WTC11 (cell line): Measurements from ENCODE around the gene B3GAT1. TPM values are rescaled to one million over a fixed set of nuclear protein-coding genes. Genes with fewer than 3 reads are reported as not detected.

Source experiments
- ATAC-seq: fragments of 200-7000 bp; cut with Tn5 transposase; 2 replicates; pipeline ENCODE4 v1.10.0; 2021; ENCODE audit warnings: mild to moderate bottlenecking, moderate library complexity
- CTCF ChIA-PET: fragments of 300-600 bp; sonication (Branson Sonifier 250); formaldehyde crosslinking; loops from one replicate; lab custom pipeline; 2021; ENCODE audit warnings: antibody characterized with exemption; lab: Charles Lee
- POLR2A ChIA-PET: fragments of 350-600 bp; sonication (Branson Sonifier 250); formaldehyde crosslinking; loops from one replicate; lab custom pipeline; 2021; ENCODE audit warnings: antibody characterized with exemption; lab: Charles Lee
- DNase-seq: peaks from one replicate; pipeline ENCODE4 v3.0.0; 2021; ENCODE audit warnings: low spot score
- H3K27ac Mint-ChIP-seq: 2 replicates; pipeline ENCODE4 v1.8.0; 2021; ENCODE audit warnings: mixed read lengths
- H3K27me3 Mint-ChIP-seq: 2 replicates; pipeline ENCODE4 v1.8.0; 2021; ENCODE audit warnings: low read depth, mild to moderate bottlenecking, moderate library complexity, mixed read lengths
- H3K36me3 Mint-ChIP-seq: 2 replicates; pipeline ENCODE4 v1.8.0; 2021; ENCODE audit warnings: mixed read lengths
- H3K4me1 Mint-ChIP-seq: 2 replicates; pipeline ENCODE4 v1.8.0; 2022; ENCODE audit warnings: mixed read lengths
- H3K4me3 Mint-ChIP-seq: 2 replicates; pipeline ENCODE4 v1.8.0; 2021; ENCODE audit warnings: mild to moderate bottlenecking, moderate library complexity, mixed read lengths
- H3K9me3 Mint-ChIP-seq: 2 replicates; pipeline ENCODE4 v1.8.0; 2021; ENCODE audit warnings: mixed read lengths
- ETV6 ChIP-seq: sonication (generic); formaldehyde crosslinking; IDR thresholded peaks from 2 replicates; pipeline ENCODE4 v1.8.1; 2022; ENCODE audit warnings: mild to moderate bottlenecking, missing genetic modification reagents
- HMGA2 ChIP-seq: fragments of 250-450 bp; sonication (Bioruptor Pico); IDR thresholded peaks from 2 replicates; pipeline ENCODE4 v1.4.0; 2021; ENCODE audit warnings: mild to moderate bottlenecking, moderate library complexity
- NFE2L1 ChIP-seq: sonication (generic); formaldehyde crosslinking; IDR thresholded peaks from 2 replicates; pipeline ENCODE4 v1.8.1; 2023; ENCODE audit warnings: missing genetic modification reagents
- NFYB ChIP-seq: sonication (generic); formaldehyde crosslinking; conservative IDR thresholded peaks from 2 replicates; pipeline ENCODE4 v1.8.0; 2022; ENCODE audit warnings: low read depth, missing genetic modification reagents
- NR2C2 ChIP-seq: sonication (generic); formaldehyde crosslinking; IDR thresholded peaks from 2 replicates; pipeline ENCODE4 v1.8.0; 2022; ENCODE audit warnings: mild to moderate bottlenecking, missing genetic modification reagents
- NR3C1 ChIP-seq: sonication (generic); formaldehyde crosslinking; conservative IDR thresholded peaks from 2 replicates; pipeline ENCODE4 v1.8.1; 2023; ENCODE audit warnings: low read depth, mild to moderate bottlenecking, missing genetic modification reagents
- RELA ChIP-seq: sonication (generic); formaldehyde crosslinking; IDR thresholded peaks from 2 replicates; pipeline ENCODE4 v1.8.1; 2022; ENCODE audit warnings: missing genetic modification reagents, mild to moderate bottlenecking, borderline replicate concordance
- SP1 ChIP-seq: sonication (generic); formaldehyde crosslinking; conservative IDR thresholded peaks from 2 replicates; pipeline ENCODE4 v1.8.1; 2022; ENCODE audit warnings: missing genetic modification reagents
- USF1 ChIP-seq: sonication (generic); formaldehyde crosslinking; IDR thresholded peaks from 2 replicates; pipeline ENCODE4 v1.8.0; 2022; ENCODE audit warnings: mild to moderate bottlenecking, missing genetic modification reagents
- USF2 ChIP-seq: sonication (generic); formaldehyde crosslinking; IDR thresholded peaks from 2 replicates; pipeline ENCODE4 v1.8.1; 2023; ENCODE audit warnings: mild to moderate bottlenecking, missing genetic modification reagents, moderate library complexity
- ZNF121 ChIP-seq: sonication (generic); formaldehyde crosslinking; IDR thresholded peaks from 2 replicates; pipeline ENCODE4 v1.8.0; 2023; ENCODE audit warnings: missing genetic modification reagents
- total RNA-seq: library from RNA; stranded (reverse); gene quantifications from 3 replicates; pipeline ENCODE4 v1.2.3, GENCODE V29; 2021
- TF ChIP-seq, protein P1 (sequence below): fragments of 250-450 bp; sonication (Bioruptor Pico); IDR thresholded peaks from 2 replicates; pipeline ENCODE4 v1.9.0; 2021; ENCODE audit warnings: mild to moderate bottlenecking, borderline replicate concordance

B3GAT1 gene
- total RNA-seq, 1 experiment from 2014 or later, result 30.0 TPM

- Mint-ChIP-seq H3K36me3 (no peaks in the 10 kb centered on the region; the same call in 1 of the 2 replicates), H3K27ac (no peak overlapping the region), H3K4me3 (no peak overlapping the region), H3K27me3 (peaks cover 6% of the 10 kb centered on the region; the same call in 1 of the 2 replicates), H3K4me1 (peaks cover 23% of the 10 kb centered on the region), H3K9me3 (peaks cover 16% of the 10 kb centered on the region)
- POLR2A ChIA-PET, result no interaction called here
- ATAC-seq, result no peak
- DNase-seq, result no peak
- TF ChIP-seq, protein P1, sequence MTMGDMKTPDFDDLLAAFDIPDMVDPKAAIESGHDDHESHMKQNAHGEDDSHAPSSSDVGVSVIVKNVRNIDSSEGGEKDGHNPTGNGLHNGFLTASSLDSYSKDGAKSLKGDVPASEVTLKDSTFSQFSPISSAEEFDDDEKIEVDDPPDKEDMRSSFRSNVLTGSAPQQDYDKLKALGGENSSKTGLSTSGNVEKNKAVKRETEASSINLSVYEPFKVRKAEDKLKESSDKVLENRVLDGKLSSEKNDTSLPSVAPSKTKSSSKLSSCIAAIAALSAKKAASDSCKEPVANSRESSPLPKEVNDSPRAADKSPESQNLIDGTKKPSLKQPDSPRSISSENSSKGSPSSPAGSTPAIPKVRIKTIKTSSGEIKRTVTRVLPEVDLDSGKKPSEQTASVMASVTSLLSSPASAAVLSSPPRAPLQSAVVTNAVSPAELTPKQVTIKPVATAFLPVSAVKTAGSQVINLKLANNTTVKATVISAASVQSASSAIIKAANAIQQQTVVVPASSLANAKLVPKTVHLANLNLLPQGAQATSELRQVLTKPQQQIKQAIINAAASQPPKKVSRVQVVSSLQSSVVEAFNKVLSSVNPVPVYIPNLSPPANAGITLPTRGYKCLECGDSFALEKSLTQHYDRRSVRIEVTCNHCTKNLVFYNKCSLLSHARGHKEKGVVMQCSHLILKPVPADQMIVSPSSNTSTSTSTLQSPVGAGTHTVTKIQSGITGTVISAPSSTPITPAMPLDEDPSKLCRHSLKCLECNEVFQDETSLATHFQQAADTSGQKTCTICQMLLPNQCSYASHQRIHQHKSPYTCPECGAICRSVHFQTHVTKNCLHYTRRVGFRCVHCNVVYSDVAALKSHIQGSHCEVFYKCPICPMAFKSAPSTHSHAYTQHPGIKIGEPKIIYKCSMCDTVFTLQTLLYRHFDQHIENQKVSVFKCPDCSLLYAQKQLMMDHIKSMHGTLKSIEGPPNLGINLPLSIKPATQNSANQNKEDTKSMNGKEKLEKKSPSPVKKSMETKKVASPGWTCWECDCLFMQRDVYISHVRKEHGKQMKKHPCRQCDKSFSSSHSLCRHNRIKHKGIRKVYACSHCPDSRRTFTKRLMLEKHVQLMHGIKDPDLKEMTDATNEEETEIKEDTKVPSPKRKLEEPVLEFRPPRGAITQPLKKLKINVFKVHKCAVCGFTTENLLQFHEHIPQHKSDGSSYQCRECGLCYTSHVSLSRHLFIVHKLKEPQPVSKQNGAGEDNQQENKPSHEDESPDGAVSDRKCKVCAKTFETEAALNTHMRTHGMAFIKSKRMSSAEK, result no peak
- CTCF ChIA-PET, result interaction anchor here (0.6 to 2.4 kb wide), 6 partner anchors 10 to 106 kb away, joined by 3 to 8 read pairs (median 4); partner anchors contain the start of gene GLB1L2
These were observed 61.7 kb downstream of the B3GAT1 start for GRCh38 chr11:134350381-134350780.

GRCh38 chr11:134349802-134350355 is 62.2 kb downstream of the B3GAT1 start:
- H3K4me3 Mint-ChIP-seq, result no peak overlapping the region
- peak; percentile 68 for ATAC-seq
- CTCF ChIA-PET, result interaction anchor here (0.6 to 2.4 kb wide), 6 partner anchors 10 to 106 kb away, joined by 3 to 8 read pairs (median 4); partner anchors contain the start of gene GLB1L2
- POLR2A ChIA-PET, result no interaction called here
- H3K27ac Mint-ChIP-seq, result no peak overlapping the region
- no peak for TF ChIP-seq NR3C1 (CRISPR knock-in tag)
- no peak for TF ChIP-seq SP1
- no peak for TF ChIP-seq USF2 (CRISPR knock-in tag)
- TF ChIP-seq NR2C2, result no peak
- TF ChIP-seq ZNF121 (CRISPR knock-in tag), result peak; percentile 39; the same call in 1 of the 2 replicates
- no peak for TF ChIP-seq USF1
- TF ChIP-seq NFYB (CRISPR knock-in tag), result no peak
- TF ChIP-seq ETV6 (CRISPR knock-in tag), result 0 out of 2 replicates have a peak, but pooled peaks have one; percentile 38
- TF ChIP-seq, all 79 proteins: peak for 2
- DNase-seq, result peak; percentile 7
- Mint-ChIP-seq H3K27me3 (peaks cover 6% of the 10 kb centered on the region; the same call in 1 of the 2 replicates), H3K9me3 (peaks cover 16% of the 10 kb centered on the region), H3K4me1 (peaks cover 23% of the 10 kb centered on the region), H3K36me3 (no peaks in the 10 kb centered on the region; the same call in 1 of the 2 replicates)

DNA sequence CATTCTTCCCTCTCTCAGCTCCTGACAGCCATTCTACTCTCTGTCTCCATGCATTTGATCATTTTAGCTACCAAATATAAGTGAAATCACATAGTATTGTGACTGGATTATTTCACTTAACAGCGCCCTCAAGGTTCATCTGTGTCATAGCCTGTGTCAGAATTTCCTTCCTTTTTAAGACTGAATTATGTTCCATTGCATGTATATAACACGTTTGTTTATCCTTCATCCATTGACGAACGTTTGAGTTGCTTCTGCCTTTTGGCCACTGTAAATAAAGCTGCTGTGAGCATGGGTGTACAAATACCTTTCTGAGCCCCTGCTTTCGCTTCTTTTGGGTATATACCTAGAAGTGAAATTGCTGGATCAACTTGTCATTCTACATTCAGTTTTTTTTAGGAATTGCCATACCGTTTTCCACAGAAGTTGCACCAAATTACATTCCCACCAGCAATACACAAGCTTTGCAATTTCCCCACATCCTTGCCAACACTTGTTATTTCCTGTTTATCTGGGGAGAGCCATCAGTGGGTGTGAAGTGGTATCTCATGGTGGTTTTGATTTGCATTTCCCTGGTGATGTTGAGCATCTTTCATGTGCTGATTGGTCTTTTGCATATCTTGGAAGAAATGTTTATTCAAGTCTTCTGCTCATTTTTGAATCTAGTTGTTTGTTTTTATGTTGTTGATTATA is 62.8 kb downstream of the B3GAT1 start:
- ATAC-seq (peak; percentile 11; the same call in 1 of the 2 replicates), DNase-seq (no peak)
- POLR2A ChIA-PET, result no interaction called here
- Mint-ChIP-seq H3K27me3 (peaks cover 6% of the 10 kb centered on the region; the same call in 1 of the 2 replicates), H3K4me3 (no peak overlapping the region), H3K27ac (no peak overlapping the region), H3K4me1 (peaks cover 23% of the 10 kb centered on the region), H3K36me3 (no peaks in the 10 kb centered on the region; the same call in 1 of the 2 replicates), H3K9me3 (peaks cover 16% of the 10 kb centered on the region)
- TF ChIP-seq RELA (CRISPR knock-in tag) (no peak), HMGA2 (CRISPR knock-in tag) (no peak), NFE2L1 (CRISPR knock-in tag) (no peak)
- CTCF ChIA-PET, result interaction anchor here (1.0 to 2.4 kb wide), 6 partner anchors 11 to 105 kb away, joined by 3 to 8 read pairs (median 4); partner anchors contain the start of gene GLB1L2
